MM.1S (cell line): ENCODE measurements around the gene SERTAD2.

Experiments used
- CTCF ChIP-seq: fragments of 300-600 bp; sonication (generic); IDR thresholded peaks from 2 replicates; pipeline ENCODE4 v1.5.1; 2016; ENCODE audit warnings: antibody characterized with exemption, low read length, mixed read lengths
- EZH2 ChIP-seq: fragments of 300-600 bp; sonication (generic); optimal IDR thresholded peaks from 2 replicates; pipeline ENCODE3; 2017; ENCODE audit warnings: low read depth, mild to moderate bottlenecking, antibody characterized with exemption, low read length, mixed read lengths

GRCh38 chr2:64634345-64635267 lies 19.1 kb downstream of the SERTAD2 start:
- TF ChIP-seq CTCF (no peak), EZH2 (no peak)
